HG03354 (cell line): ENCODE results near the gene CACNA1E.
"Not testable (repeated sequence)": the region's sequence is repeated elsewhere in the genome, so short reads cannot be mapped to it uniquely, and the experiment has no call there.

Source experiments
- ATAC-seq: cut with Tn5 transposase; IDR thresholded peaks from one replicate; pipeline ENCODE4 v1.9.1; 2021; ENCODE audit warnings: mild to moderate bottlenecking; ENCODE audit not compliant: unreplicated experiment, poor library complexity, severe bottlenecking

Gene CACNA1E

GRCh38 chr1:181513786-181514297 is 30.5 kb downstream of the CACNA1E start:
- no peak for ATAC-seq

- peak; percentile 80 for ATAC-seq
Measured at GRCh38 chr1:181514298-181515290, 31.3 kb downstream of the CACNA1E start.

- ATAC-seq: no peak
Measured at GRCh38 chr1:181516706-181517105, 33.4 kb downstream of the CACNA1E start.

- ATAC-seq: no peak
Measured at GRCh38 chr1:181517181-181517875, 34.0 kb downstream of the CACNA1E start.

GRCh38 chr1:181518152-181518551 is 34.8 kb downstream of the CACNA1E start:
- no peak for ATAC-seq

GRCh38 chr1:181522864-181523263 is 39.5 kb downstream of the CACNA1E start:
- no peak for ATAC-seq

GRCh38 chr1:181525104-181525721 is 41.9 kb downstream of the CACNA1E start:
- ATAC-seq: no peak

GRCh38 chr1:181528241-181528640 is 44.9 kb downstream of the CACNA1E start:
- ATAC-seq: not testable (repeated sequence)

GRCh38 chr1:181531441-181531840 is 48.1 kb downstream of the CACNA1E start:
- ATAC-seq: no peak

GRCh38 chr1:181531951-181532600 is 48.8 kb downstream of the CACNA1E start:
- ATAC-seq: no peak

GRCh38 chr1:181538836-181539235 is 55.5 kb downstream of the CACNA1E start:
- no peak for ATAC-seq

GRCh38 chr1:181541458-181541857 is 58.1 kb downstream of the CACNA1E start:
- ATAC-seq: no peak

- ATAC-seq: no peak
Measured at GRCh38 chr1:181541947-181542346, 58.6 kb downstream of the CACNA1E start.

- ATAC-seq: not testable (repeated sequence)
Measured at GRCh38 chr1:181542406-181542805, 59.1 kb downstream of the CACNA1E start.

- no peak for ATAC-seq
Measured at GRCh38 chr1:181545395-181545794, 62.1 kb downstream of the CACNA1E start.

GRCh38 chr1:181548497-181548896 is 65.2 kb downstream of the CACNA1E start:
- ATAC-seq: no peak

GRCh38 chr1:181551249-181551648 is 67.9 kb downstream of the CACNA1E start:
- ATAC-seq: no peak

- ATAC-seq: no peak
Measured at GRCh38 chr1:181551754-181552153, 68.4 kb downstream of the CACNA1E start.

- no peak for ATAC-seq
Measured at GRCh38 chr1:181554465-181554864, 71.1 kb downstream of the CACNA1E start.

GRCh38 chr1:181556631-181557030 is 73.3 kb downstream of the CACNA1E start:
- ATAC-seq: no peak
